HFFc6 (cell line): ENCODE measurements around the gene PSMC4. TPM values are rescaled to one million over a fixed set of nuclear protein-coding genes. Genes with fewer than 3 reads are reported as not detected.
"Not testable (repeated sequence)": the region's sequence is repeated elsewhere in the genome, so short reads cannot be mapped to it uniquely, and the experiment has no call there.

Experiments used
- DNase-seq: peaks from one replicate; pipeline ENCODE4 v3.0.0-alpha.2; 2018
- H3K27ac Mint-ChIP-seq: 2 replicates; pipeline ENCODE4 v1.8.0; 2020; ENCODE audit warnings: mild to moderate bottlenecking, mixed read lengths
- H3K27me3 Mint-ChIP-seq: 2 replicates; pipeline ENCODE4 v1.8.0; 2021; ENCODE audit warnings: mild to moderate bottlenecking, moderate library complexity, mixed read lengths; ENCODE audit not compliant: insufficient read depth
- H3K36me3 Mint-ChIP-seq: 2 replicates; pipeline ENCODE4 v1.8.0; 2021; ENCODE audit warnings: low read depth, mixed read lengths
- H3K4me1 Mint-ChIP-seq: 2 replicates; pipeline ENCODE4 v1.8.0; 2020; ENCODE audit warnings: low read depth, mixed read lengths
- H3K4me3 Mint-ChIP-seq: 2 replicates; pipeline ENCODE4 v1.8.0; 2020; ENCODE audit warnings: mild to moderate bottlenecking, moderate library complexity, mixed read lengths
- H3K9me3 Mint-ChIP-seq: 2 replicates; pipeline ENCODE4 v1.8.0; 2020; ENCODE audit warnings: mild to moderate bottlenecking, mixed read lengths
- CTCF ChIP-seq: fragments of 200-600 bp; sonication (generic); IDR thresholded peaks from 2 replicates; pipeline ENCODE4 v1.5.0; 2021; ENCODE audit warnings: antibody characterized with exemption, mild to moderate bottlenecking
- total RNA-seq, 6 experiments: library from RNA; stranded (reverse); fragmentation: NEBNext Ultra II Directional; extraction: Animal tissue kit (Norgen Biotek cat#: 25700); gene quantifications; 2 replicates in 1 of 6; 3 replicates in 5 of 6; pipeline ENCODE4 v1.2.3, GENCODE V29; 2021

Gene PSMC4
- total RNA-seq, 6 experiments from 2014 or later = 124 to 144 (median 133) TPM

- H3K4me3 Mint-ChIP-seq = no peak overlapping the region
- no peaks in the 10 kb centered on the region for H3K36me3 Mint-ChIP-seq
- TF ChIP-seq CTCF = no peak
- H3K27me3 Mint-ChIP-seq = peaks cover 6% of the 10 kb centered on the region
- no peaks in the 10 kb centered on the region for H3K9me3 Mint-ChIP-seq
- DNase-seq = no peak
- no peak overlapping the region for H3K27ac Mint-ChIP-seq
- H3K4me1 Mint-ChIP-seq = peaks cover 3% of the 10 kb centered on the region
Measured at GRCh38 chr19:39946532-39946931, 24.4 kb upstream of the PSMC4 start.

DNA sequence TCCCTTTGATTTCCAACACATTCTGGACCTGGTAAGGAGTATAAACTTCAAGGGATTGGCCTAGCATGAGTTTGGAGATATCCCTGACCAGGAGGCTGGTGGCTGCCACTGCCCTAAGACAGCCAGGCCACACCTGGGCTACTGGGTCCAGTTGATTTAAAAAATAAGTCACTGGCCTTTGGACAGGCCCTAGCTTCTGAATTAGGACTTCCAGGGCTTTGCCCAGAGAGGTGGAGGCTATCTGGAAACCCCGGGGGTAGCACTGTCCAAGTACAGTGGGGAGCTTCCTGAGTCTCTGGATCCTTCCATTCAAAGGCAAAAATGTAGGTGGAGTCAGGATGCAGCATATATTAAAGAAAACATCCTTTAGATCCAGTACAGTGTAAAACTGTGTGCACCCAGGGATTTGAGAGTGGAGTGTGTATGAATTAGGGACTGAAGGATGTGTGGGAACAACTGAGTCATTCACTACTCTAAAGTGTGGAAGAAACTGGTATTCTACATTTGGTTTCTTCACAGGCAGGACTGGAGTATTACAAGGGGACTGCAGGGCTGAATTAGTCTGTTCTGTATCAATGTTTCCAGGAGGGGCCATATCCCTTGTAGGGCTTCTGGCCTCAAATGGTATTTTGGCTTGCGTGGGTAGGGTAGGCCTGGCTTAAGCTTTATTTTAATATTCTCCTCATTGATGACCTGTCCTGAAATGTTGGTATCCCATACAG, 21.8 kb upstream of the PSMC4 start:
- H3K4me1 Mint-ChIP-seq = peaks cover 8% of the 10 kb centered on the region
- no peak for DNase-seq
- H3K27ac Mint-ChIP-seq = no peak overlapping the region
- TF ChIP-seq CTCF = no peak
- no peak overlapping the region for H3K4me3 Mint-ChIP-seq
- peaks cover 1% of the 10 kb centered on the region for H3K27me3 Mint-ChIP-seq
- H3K36me3 Mint-ChIP-seq = no peaks in the 10 kb centered on the region
- no peaks in the 10 kb centered on the region for H3K9me3 Mint-ChIP-seq

DNA sequence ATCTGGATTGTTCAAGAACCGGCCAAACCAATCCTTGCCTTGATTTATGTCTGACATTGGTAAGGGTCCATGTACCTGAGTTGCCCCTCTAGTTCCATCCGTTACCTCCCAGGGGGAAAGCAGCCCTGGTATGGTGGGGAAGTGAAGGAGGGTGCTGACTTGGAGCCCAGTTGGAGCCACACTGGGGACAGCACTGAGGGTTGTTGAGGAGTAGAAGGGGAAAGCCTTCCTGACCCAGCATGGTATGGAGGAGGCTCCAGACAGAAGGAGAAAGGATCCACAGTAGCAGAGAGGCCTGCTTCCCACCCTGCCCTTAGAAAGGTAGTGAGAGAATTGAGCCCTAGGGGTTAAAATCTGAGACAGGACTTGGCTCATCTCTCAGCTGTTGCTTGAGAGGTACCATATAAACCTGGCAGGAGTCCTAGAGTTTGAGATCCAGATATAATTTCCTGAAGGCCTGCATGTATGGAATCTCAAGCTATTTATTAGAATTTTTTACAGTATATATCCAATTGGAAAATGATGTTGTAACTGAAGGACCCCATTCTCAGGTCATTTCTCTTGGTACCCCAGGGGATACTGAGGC, 19.8 kb upstream of the PSMC4 start:
- Mint-ChIP-seq H3K4me1 (peaks cover 8% of the 10 kb centered on the region), H3K9me3 (no peaks in the 10 kb centered on the region), H3K27me3 (peaks cover 1% of the 10 kb centered on the region), H3K4me3 (no peak overlapping the region), H3K36me3 (no peaks in the 10 kb centered on the region), H3K27ac (no peak overlapping the region)
- TF ChIP-seq CTCF = no peak
- no peak for DNase-seq

DNA sequence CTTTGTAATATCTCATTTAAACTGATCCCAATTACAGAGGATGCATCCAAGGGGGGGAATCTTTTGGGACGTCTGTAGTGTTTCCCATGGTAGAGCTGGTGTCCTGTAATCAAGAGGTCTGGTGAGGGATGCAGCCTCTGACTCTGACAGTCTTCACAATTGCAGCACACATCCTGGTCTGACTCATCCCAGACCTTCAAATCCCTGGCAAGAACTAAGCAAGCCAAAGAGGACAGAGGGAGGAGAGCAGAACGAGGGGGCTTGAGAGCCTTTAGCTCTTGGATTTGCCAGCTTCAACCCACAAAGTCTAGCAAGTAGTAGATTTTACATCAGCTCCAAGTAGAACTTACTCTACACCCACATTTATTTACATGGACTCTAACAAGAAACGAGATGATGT, 19.3 kb upstream of the PSMC4 start:
- H3K4me1 Mint-ChIP-seq = peaks cover 8% of the 10 kb centered on the region
- DNase-seq = peak; percentile 28
- no peaks in the 10 kb centered on the region for H3K9me3 Mint-ChIP-seq
- no peaks in the 10 kb centered on the region for H3K36me3 Mint-ChIP-seq
- TF ChIP-seq CTCF = no peak
- H3K27me3 Mint-ChIP-seq = peaks cover 1% of the 10 kb centered on the region
- no peak overlapping the region for H3K27ac Mint-ChIP-seq
- H3K4me3 Mint-ChIP-seq = no peak overlapping the region

- no peak overlapping the region for H3K27ac Mint-ChIP-seq
Measured at GRCh38 chr19:39953915-39954314, 17.1 kb upstream of the PSMC4 start.

DNA sequence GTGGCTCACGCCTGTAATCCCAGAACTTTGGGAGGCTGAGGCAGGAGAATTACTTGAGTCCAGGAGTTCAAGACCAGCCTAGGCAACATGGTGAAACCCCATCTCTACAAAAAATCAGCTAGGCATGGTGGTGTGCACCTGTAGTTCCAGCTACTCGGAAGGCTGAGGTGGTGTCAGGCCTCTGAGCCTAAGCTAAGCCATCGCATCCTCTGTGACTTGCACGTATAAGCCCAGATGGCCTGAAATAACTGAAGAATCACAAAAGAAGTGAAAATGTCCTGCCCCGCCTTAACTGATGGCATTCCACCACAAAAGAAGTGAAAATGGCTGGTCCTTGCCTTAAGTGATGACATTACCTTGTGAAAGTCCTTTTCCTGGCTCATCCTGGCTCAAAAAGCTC, 13.1 kb upstream of the PSMC4 start:
- H3K27me3 Mint-ChIP-seq, H3K4me3 Mint-ChIP-seq, H3K4me1 Mint-ChIP-seq, H3K27ac Mint-ChIP-seq, H3K36me3 Mint-ChIP-seq, DNase-seq, H3K9me3 Mint-ChIP-seq: not testable (repeated sequence)

More at GRCh38 chr19:39953915-39954314, 17.1 kb upstream of the PSMC4 start:
- no peak for DNase-seq
- H3K36me3 Mint-ChIP-seq = no peaks in the 10 kb centered on the region
- peaks cover 1% of the 10 kb centered on the region for H3K27me3 Mint-ChIP-seq
- H3K4me1 Mint-ChIP-seq = peaks cover 8% of the 10 kb centered on the region
- H3K4me3 Mint-ChIP-seq = no peak overlapping the region
- no peak for TF ChIP-seq CTCF
- H3K9me3 Mint-ChIP-seq = no peaks in the 10 kb centered on the region

DNA sequence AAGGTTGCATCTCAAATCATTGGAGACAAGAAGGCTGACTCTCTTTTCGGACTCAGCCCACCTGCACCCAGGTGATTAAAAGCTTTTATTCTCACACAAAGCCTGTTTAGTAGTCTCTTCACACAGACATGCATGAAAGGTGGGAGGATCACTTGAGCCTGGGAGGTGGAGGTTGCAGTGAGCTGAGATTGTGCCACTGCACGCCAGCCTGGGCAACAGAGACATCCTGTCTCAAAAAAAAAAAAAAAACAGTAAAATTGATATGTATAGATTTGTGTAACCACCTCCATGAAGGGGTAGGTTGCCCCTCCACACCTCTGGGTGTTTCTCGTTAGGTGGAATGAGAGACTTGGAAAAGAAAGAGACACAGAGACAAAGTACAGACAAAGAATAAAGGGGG, 12.0 kb upstream of the PSMC4 start:
- not testable (repeated sequence) for H3K4me3 Mint-ChIP-seq, DNase-seq, H3K27me3 Mint-ChIP-seq, H3K36me3 Mint-ChIP-seq, H3K9me3 Mint-ChIP-seq, H3K4me1 Mint-ChIP-seq, H3K27ac Mint-ChIP-seq

DNA sequence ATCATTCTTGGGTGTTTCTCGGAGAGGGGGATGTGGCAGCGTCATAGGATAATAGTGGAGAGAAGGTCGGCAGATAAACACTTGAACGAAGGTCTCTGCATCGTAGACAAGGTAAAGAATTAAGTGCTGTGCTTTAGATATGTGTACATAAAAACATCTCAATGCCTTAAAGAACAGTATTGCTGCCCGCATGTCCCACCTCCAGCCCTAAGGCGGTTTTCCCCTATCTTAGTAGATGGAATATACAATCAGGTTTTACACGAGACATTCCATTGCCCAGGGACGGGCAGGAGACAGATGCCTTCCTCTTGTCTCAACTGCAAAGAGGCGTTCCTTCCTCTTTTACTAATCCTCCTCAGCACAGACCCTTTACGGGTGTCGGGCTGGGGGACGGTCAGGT, 11.6 kb upstream of the PSMC4 start:
- not testable (repeated sequence) for H3K4me1 Mint-ChIP-seq, H3K9me3 Mint-ChIP-seq, H3K27me3 Mint-ChIP-seq, H3K27ac Mint-ChIP-seq, H3K4me3 Mint-ChIP-seq, H3K36me3 Mint-ChIP-seq, DNase-seq
